A549 (cell line): Measurements from ENCODE around the gene UACA. TPM values are rescaled to one million over a fixed set of nuclear protein-coding genes. Genes with fewer than 3 reads are reported as not detected.

Source experiments
- ATAC-seq, 2 experiments: fragments of 200-7000 bp in 1 of 2; fragments of >200 bp in 1 of 2; cut with Nextera tagmentation in 1 of 2; cut with Tn5 transposase in 1 of 2; 3 replicates each; pipeline versions ENCODE4 v1.8.0 to v1.9.1; 2018 to 2020; ENCODE audit warnings: mild to moderate bottlenecking in 1 of 2, moderate library complexity in 1 of 2
- CTCF ChIA-PET: fragments of 300-600 bp; sonication (Branson Sonifier 250); formaldehyde crosslinking; extraction: SDS; loops from one replicate; lab custom pipeline; 2021; ENCODE audit warnings: antibody characterized with exemption, inconsistent platforms; lab: Yijun Ruan, JAX
- POLR2A ChIA-PET: fragments of 350-600 bp; formaldehyde crosslinking; extraction: SDS; loops from one replicate; lab custom pipeline; 2021; ENCODE audit warnings: antibody characterized with exemption, inconsistent platforms; lab: Yijun Ruan, JAX
- DNase-seq, 2 experiments: peaks; one replicate each; pipeline versions ENCODE4 v3.0.0 to v3.0.0-alpha.2; 2011 to 2016; ENCODE audit warnings: low read depth in 1 of 2, low spot score in 1 of 2
- FAIRE-seq: peaks from 2 replicates; lab custom pipeline; 2011; peaks lifted over from hg19 to GRCh38; lab: Jason Lieb, UNC
- H3K27ac ChIP-seq, 2 experiments: fragments of >200 bp; sonication (Bioruptor Twin); formaldehyde crosslinking; 3 replicates each; pipeline ENCODE4 v1.5.1; 2016 to 2017
- H3K4me1 ChIP-seq: fragments of >200 bp; sonication (Bioruptor Twin); formaldehyde crosslinking; 3 replicates; pipeline ENCODE4 v1.6.1; 2016
- H3K4me2 ChIP-seq: fragments of >200 bp; sonication (Bioruptor Twin); formaldehyde crosslinking; 3 replicates; pipeline ENCODE4 v1.6.1; 2016
- H3K4me3 ChIP-seq: fragments of >200 bp; sonication (Bioruptor Twin); formaldehyde crosslinking; 3 replicates; pipeline ENCODE4 v1.5.1; 2016
- H3K9me3 ChIP-seq: fragments of >200 bp; sonication (Bioruptor Twin); formaldehyde crosslinking; 3 replicates; pipeline ENCODE4 v1.6.1; 2016
- CBX2 ChIP-seq: fragments of 200-600 bp; sonication (generic); IDR thresholded peaks from 2 replicates; pipeline ENCODE4 v1.6.1; 2016; ENCODE audit warnings: low read depth, mild to moderate bottlenecking, borderline replicate concordance
- CBX8 ChIP-seq: fragments of 200-600 bp; sonication (generic); IDR thresholded peaks from 2 replicates; pipeline ENCODE4 v1.6.1; 2016
- CEBPB ChIP-seq, 2 experiments: fragments of >200 bp in 1 of 2; sonication (Bioruptor Twin) in 1 of 2; formaldehyde crosslinking in 1 of 2; IDR thresholded peaks; 2 replicates each; pipeline ENCODE4 v1.6.1; 2012 to 2016
- CHD2 ChIP-seq: fragments of 150-350 bp; IDR thresholded peaks from 2 replicates; pipeline ENCODE4 v1.6.1; 2014; ENCODE audit warnings: low read length; ENCODE audit not compliant: partially characterized antibody
- EHF ChIP-seq: fragments of 250-450 bp; sonication (Bioruptor Pico); IDR thresholded peaks from 2 replicates; pipeline ENCODE4 v1.5.0; 2020; ENCODE audit warnings: mild to moderate bottlenecking
- FOSL2 ChIP-seq, 2 experiments: fragments of 450-650 bp in 1 of 2; fragments of >200 bp in 1 of 2; sonication (Bioruptor Twin) in 1 of 2; formaldehyde crosslinking; IDR thresholded peaks; 2 replicates each; pipeline versions ENCODE4 v1.5.0 to v1.6.1; 2016 to 2020; ENCODE audit warnings: mild to moderate bottlenecking in 1 of 2, moderate library complexity in 1 of 2
- FOXS1 ChIP-seq: fragments of 250-450 bp; sonication (Bioruptor Pico); IDR thresholded peaks from 2 replicates; pipeline ENCODE4 v1.5.0; 2020; ENCODE audit warnings: mild to moderate bottlenecking, moderate library complexity
- GATA3 ChIP-seq: IDR thresholded peaks from 2 replicates; pipeline ENCODE4 v1.6.1; 2012; ENCODE audit warnings: borderline replicate concordance
- HDAC2 ChIP-seq: fragments of 200-600 bp; sonication (generic); IDR thresholded peaks from 2 replicates; pipeline ENCODE4 v1.6.1; 2016
- HEYL ChIP-seq: fragments of 250-450 bp; sonication (Bioruptor Pico); IDR thresholded peaks from 2 replicates; pipeline ENCODE4 v1.8.0; 2021; ENCODE audit warnings: mild to moderate bottlenecking, moderate library complexity
- HOXA7 ChIP-seq: fragments of 250-450 bp; sonication (Bioruptor Pico); IDR thresholded peaks from 2 replicates; pipeline ENCODE4 v1.5.0; 2020; ENCODE audit warnings: mild to moderate bottlenecking, moderate library complexity
- JUNB ChIP-seq: fragments of >200 bp; sonication (Bioruptor Twin); formaldehyde crosslinking; IDR thresholded peaks from 2 replicates; pipeline ENCODE4 v1.6.1; 2016
- MAFK ChIP-seq: fragments of 450-650 bp; IDR thresholded peaks from 2 replicates; pipeline ENCODE4 v1.6.1; 2014; ENCODE audit not compliant: partially characterized antibody
- MAZ ChIP-seq: fragments of 150-350 bp; IDR thresholded peaks from 2 replicates; pipeline ENCODE4 v1.6.1; 2014; ENCODE audit warnings: antibody characterized with exemption, low read depth, low read length, borderline replicate concordance
- MYC ChIP-seq: IDR thresholded peaks from 2 replicates; pipeline ENCODE4 v1.6.1; 2012; ENCODE audit warnings: mild to moderate bottlenecking, inconsistent platforms, low read length, improper control_type of control experiment, borderline replicate concordance
- NFE2L2 ChIP-seq: fragments of 150-350 bp; conservative IDR thresholded peaks from 2 replicates; pipeline ENCODE4 v1.6.1; 2014; ENCODE audit warnings: low read length
- NPAS2 ChIP-seq: fragments of 250-450 bp; sonication (Bioruptor Pico); IDR thresholded peaks from 2 replicates; pipeline ENCODE4 v1.8.0; 2022; ENCODE audit warnings: mild to moderate bottlenecking, moderate library complexity, borderline replicate concordance
- NR3C1 ChIP-seq: fragments of >200 bp; sonication (Bioruptor Twin); formaldehyde crosslinking; IDR thresholded peaks from 3 replicates; pipeline ENCODE4 v1.6.1; 2017
- POLR2A ChIP-seq: IDR thresholded peaks from 2 replicates; pipeline ENCODE4 v1.6.1; 2012; ENCODE audit warnings: mild to moderate bottlenecking, low read length
- RAD21 ChIP-seq, 2 experiments: fragments of >200 bp in 1 of 2; sonication (Bioruptor Twin) in 1 of 2; formaldehyde crosslinking in 1 of 2; IDR thresholded peaks in 1 of 2; conservative IDR thresholded peaks in 1 of 2; 2 replicates in 1 of 2; 3 replicates in 1 of 2; pipeline ENCODE4 v1.6.1; 2012 to 2018; ENCODE audit warnings: inconsistent platforms in 1 of 2
- RFX5 ChIP-seq: fragments of 450-650 bp; IDR thresholded peaks from 2 replicates; pipeline ENCODE4 v1.7.1; 2014; ENCODE audit warnings: antibody characterized with exemption, mild to moderate bottlenecking, moderate library complexity
- RNF2 ChIP-seq: fragments of 200-600 bp; sonication (generic); IDR thresholded peaks from 2 replicates; pipeline ENCODE4 v1.6.1; 2016; ENCODE audit warnings: low read depth, mild to moderate bottlenecking, antibody characterized with exemption, moderate library complexity, borderline replicate concordance
- SMC3 ChIP-seq: fragments of >200 bp; sonication (Bioruptor Twin); formaldehyde crosslinking; IDR thresholded peaks from 3 replicates; pipeline ENCODE4 v1.6.1; 2018; ENCODE audit warnings: inconsistent platforms
- TFCP2L1 ChIP-seq: fragments of 250-450 bp; sonication (Bioruptor Pico); IDR thresholded peaks from 2 replicates; pipeline ENCODE4 v1.5.0; 2021; ENCODE audit warnings: mild to moderate bottlenecking
- TP53 ChIP-seq: fragments of 250-450 bp; sonication (Bioruptor Pico); IDR thresholded peaks from 2 replicates; pipeline ENCODE4 v1.5.0; 2021; ENCODE audit warnings: mild to moderate bottlenecking, moderate library complexity
- ZNF302 ChIP-seq: fragments of 250-450 bp; sonication (Bioruptor Pico); IDR thresholded peaks from 2 replicates; pipeline ENCODE4 v1.9.0; 2021; ENCODE audit warnings: inconsistent platforms, mild to moderate bottlenecking, moderate library complexity
- ZSCAN20 ChIP-seq: fragments of 250-450 bp; sonication (Bioruptor Pico); IDR thresholded peaks from 2 replicates; pipeline ENCODE4 v1.8.0; 2022; ENCODE audit warnings: mild to moderate bottlenecking, moderate library complexity
- WGBS: methylation state at CpG from one replicate; pipeline ENCODE4 v1.1.6; 2017; ENCODE audit errors: missing lambda C conversion rate; 5-methylcytosine and 5-hydroxymethylcytosine counted together
- polyA plus RNA-seq, 4 experiments: library from polyadenylated mRNA; depleted of rRNA in 3 of 4; stranded (reverse); fragments of >200 nt; fragmentation: RNase III in 1 of 4; extraction: RNeasy Plus Mini Kit Qiagen cat#74134 plus additional on column Dnase treatment in 1 of 4; gene quantifications; 2 replicates in 3 of 4; 3 replicates in 1 of 4; pipeline ENCODE4 v1.2.3, GENCODE V29; 2011 to 2017
- TF ChIP-seq, protein P1 (sequence below): IDR thresholded peaks from 2 replicates; pipeline ENCODE4 v1.6.1; 2012; ENCODE audit warnings: low read depth, borderline replicate concordance
- TF ChIP-seq, protein P2 (sequence below): fragments of 450-650 bp; IDR thresholded peaks from 2 replicates; pipeline ENCODE4 v1.6.1; 2014; ENCODE audit warnings: antibody characterized with exemption
- TF ChIP-seq, protein P3 (sequence below): fragments of >200 bp; sonication (Bioruptor Twin); formaldehyde crosslinking; IDR thresholded peaks from 3 replicates; pipeline ENCODE4 v1.5.1; 2016
- TF ChIP-seq, protein P4 (sequence below): fragments of >200 bp; sonication (Bioruptor Twin); formaldehyde crosslinking; IDR thresholded peaks from 2 replicates; pipeline ENCODE4 v1.6.1; 2016

The UACA gene
- polyA plus RNA-seq, 2 of the 4 experiments (the other 2 are of a cell fraction) = 31.9 to 80.4 TPM

DNA sequence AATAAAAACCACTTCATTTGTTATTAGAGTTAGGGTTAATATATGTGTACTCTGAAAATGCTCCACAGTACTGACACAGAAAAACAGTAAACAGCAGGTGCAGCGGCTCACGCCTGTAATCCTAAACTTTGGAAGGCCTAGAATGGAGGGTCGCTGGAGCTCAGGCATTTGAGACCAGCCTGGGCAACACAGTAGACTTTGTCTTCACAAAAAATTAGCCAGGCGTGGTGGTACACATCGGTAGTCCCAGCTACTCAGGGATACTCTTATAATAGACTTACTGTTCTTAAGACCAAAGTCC is 40.3 kb downstream of the UACA start:
- TF ChIP-seq MAZ = no peak
- TF ChIP-seq CBX8 = no peak
- no peak for TF ChIP-seq ZSCAN20
- no peak for TF ChIP-seq RNF2
- TF ChIP-seq FOXS1 (CRISPR knock-in tag) = no peak
- TF ChIP-seq EHF (CRISPR knock-in tag) = no peak
- no peak for TF ChIP-seq NR3C1
- TF ChIP-seq POLR2A = no peak
- no peak for TF ChIP-seq RFX5
- TF ChIP-seq MYC = no peak
- no peak for TF ChIP-seq CHD2
- no peak for TF ChIP-seq FOSL2 (IDR thresholded peaks at IDR 0.05)
- no peak for TF ChIP-seq FOSL2 (CRISPR knock-in tag; IDR thresholded peaks at IDR 0.05)
- no peak for TF ChIP-seq NPAS2 (CRISPR knock-in tag)
- TF ChIP-seq HDAC2 = no peak
- TF ChIP-seq GATA3 = no peak
- no peak for TF ChIP-seq RAD21 (conservative IDR thresholded peaks at IDR 0.05 in 1 of 2, IDR thresholded peaks at IDR 0.05 in 1 of 2)
- TF ChIP-seq, all 56 proteins: peak for 0
- POLR2A ChIA-PET = interaction anchor here (0.9 to 1.4 kb wide), 5 partner anchors 9 to 43 kb away, joined by 3 to 4 read pairs (median 4); partner anchors contain the start of gene UACA
- ATAC-seq (no peak), FAIRE-seq (no peak), DNase-seq (no peak)
- Histone ChIP-seq H3K4me1 (peaks cover 17% of the 10 kb centered on the region), H3K27ac (no peak overlapping the region), H3K4me3 (no peak overlapping the region), H3K4me2 (no peak overlapping the region), H3K9me3 (no peaks in the 10 kb centered on the region)
- 83% methylated on average over 5 of the region's 5 CpGs for WGBS
- CTCF ChIA-PET = interaction anchor here (0.6 to 5.6 kb wide), 61 partner anchors 10 to 1246 kb away, joined by 3 to 90 read pairs (median 6); partner anchors contain the start of genes LRRC49 and UACA

DNA sequence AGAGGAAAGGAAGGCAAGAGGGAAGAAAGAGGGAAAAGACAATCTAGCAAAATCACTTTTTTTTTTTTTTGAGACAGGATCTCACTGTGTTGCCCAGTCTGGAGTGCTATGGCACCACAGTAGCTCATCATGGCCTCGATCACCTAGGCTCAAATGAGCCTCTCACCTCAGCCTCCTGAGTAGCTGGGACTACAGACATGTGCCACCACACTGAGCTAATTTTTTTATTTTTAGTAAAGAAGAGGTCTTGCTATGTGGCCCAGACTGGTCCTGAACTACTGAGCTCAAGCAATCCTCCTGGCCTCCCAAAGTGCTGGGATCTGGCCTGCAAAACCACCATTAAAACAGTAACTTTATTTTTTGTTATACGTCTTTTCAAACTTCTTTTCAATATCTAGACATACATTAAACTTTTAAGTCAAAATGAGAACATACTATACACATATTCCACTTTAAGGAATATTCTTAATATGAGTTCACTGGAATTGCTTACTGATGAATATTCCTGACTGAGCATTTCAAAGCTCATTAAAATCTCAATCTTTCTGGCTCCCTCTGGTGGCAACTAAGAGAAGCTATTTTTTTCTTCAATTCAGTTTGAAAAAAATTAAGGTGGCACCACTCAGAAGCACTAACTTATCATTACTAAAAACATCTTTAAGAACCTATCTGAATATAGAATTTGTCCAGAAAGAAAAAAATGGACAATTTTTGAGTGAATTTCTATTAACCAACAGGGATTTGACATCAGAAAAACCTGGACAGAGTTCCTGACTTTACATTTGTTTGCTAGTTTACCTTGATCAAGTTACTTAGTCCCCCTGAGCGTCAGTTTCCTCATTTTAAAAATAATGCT is 40.9 kb downstream of the UACA start:
- CTCF ChIA-PET = interaction anchor here (0.6 to 5.6 kb wide), 63 partner anchors 9 to 1245 kb away, joined by 3 to 90 read pairs (median 6); partner anchors contain the start of genes LRRC49 and UACA

More for the DNA sequence above, 40.9 kb downstream of the UACA start:
- Histone ChIP-seq H3K4me3 (no peak overlapping the region), H3K4me1 (peaks cover 19% of the 10 kb centered on the region), H3K27ac (peak overlapping the region in 1 of 2 experiments; percentile 45; a peak in 2 of 6 replicates), H3K4me2 (no peak overlapping the region), H3K9me3 (no peaks in the 10 kb centered on the region)
- WGBS = 87% methylated on average over 3 of the region's 3 CpGs
- POLR2A ChIA-PET = interaction anchor here (0.9 to 1.4 kb wide), 5 partner anchors 9 to 43 kb away, joined by 3 to 4 read pairs (median 4); partner anchors contain the start of gene UACA
- TF ChIP-seq, protein P1, sequence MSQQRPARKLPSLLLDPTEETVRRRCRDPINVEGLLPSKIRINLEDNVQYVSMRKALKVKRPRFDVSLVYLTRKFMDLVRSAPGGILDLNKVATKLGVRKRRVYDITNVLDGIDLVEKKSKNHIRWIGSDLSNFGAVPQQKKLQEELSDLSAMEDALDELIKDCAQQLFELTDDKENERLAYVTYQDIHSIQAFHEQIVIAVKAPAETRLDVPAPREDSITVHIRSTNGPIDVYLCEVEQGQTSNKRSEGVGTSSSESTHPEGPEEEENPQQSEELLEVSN = no peak
- TF ChIP-seq HDAC2 (no peak), ZNF302 (CRISPR knock-in tag) (no peak), CBX2 (no peak), CEBPB (IDR thresholded peaks at IDR 0.05) (no peak), TFCP2L1 (CRISPR knock-in tag) (no peak), SMC3 (peak; percentile 90), HEYL (CRISPR knock-in tag) (no peak), TP53 (no peak), RAD21 (conservative IDR thresholded peaks at IDR 0.05 in 1 of 2, IDR thresholded peaks at IDR 0.05 in 1 of 2) (peak; percentile 69 to 80), HOXA7 (CRISPR knock-in tag) (no peak), MAFK (peak; percentile 91), JUNB (no peak), MAZ (no peak), FOSL2 (IDR thresholded peaks at IDR 0.05) (no peak), FOSL2 (CRISPR knock-in tag; IDR thresholded peaks at IDR 0.05) (peak; percentile 12; the same call in 1 of the 2 replicates), RFX5 (no peak), NFE2L2 (no peak), CBX8 (no peak)
- TF ChIP-seq, protein P2, sequence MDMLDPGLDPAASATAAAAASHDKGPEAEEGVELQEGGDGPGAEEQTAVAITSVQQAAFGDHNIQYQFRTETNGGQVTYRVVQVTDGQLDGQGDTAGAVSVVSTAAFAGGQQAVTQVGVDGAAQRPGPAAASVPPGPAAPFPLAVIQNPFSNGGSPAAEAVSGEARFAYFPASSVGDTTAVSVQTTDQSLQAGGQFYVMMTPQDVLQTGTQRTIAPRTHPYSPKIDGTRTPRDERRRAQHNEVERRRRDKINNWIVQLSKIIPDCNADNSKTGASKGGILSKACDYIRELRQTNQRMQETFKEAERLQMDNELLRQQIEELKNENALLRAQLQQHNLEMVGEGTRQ = no peak
- TF ChIP-seq, protein P3, sequence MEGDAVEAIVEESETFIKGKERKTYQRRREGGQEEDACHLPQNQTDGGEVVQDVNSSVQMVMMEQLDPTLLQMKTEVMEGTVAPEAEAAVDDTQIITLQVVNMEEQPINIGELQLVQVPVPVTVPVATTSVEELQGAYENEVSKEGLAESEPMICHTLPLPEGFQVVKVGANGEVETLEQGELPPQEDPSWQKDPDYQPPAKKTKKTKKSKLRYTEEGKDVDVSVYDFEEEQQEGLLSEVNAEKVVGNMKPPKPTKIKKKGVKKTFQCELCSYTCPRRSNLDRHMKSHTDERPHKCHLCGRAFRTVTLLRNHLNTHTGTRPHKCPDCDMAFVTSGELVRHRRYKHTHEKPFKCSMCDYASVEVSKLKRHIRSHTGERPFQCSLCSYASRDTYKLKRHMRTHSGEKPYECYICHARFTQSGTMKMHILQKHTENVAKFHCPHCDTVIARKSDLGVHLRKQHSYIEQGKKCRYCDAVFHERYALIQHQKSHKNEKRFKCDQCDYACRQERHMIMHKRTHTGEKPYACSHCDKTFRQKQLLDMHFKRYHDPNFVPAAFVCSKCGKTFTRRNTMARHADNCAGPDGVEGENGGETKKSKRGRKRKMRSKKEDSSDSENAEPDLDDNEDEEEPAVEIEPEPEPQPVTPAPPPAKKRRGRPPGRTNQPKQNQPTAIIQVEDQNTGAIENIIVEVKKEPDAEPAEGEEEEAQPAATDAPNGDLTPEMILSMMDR = peak; percentile 90
- TF ChIP-seq, protein P4, sequence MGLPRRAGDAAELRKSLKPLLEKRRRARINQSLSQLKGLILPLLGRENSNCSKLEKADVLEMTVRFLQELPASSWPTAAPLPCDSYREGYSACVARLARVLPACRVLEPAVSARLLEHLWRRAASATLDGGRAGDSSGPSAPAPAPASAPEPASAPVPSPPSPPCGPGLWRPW = no peak
- FAIRE-seq = peak; percentile 99
- DNase-seq = peak; percentile 65 to 78
- peak; percentile 21 to 65; a peak in 3 of 6 replicates for ATAC-seq
